Neuronal stem cell (in vitro differentiated cells): Measurements from ENCODE around the gene UGT2B7.

Source experiments
- DNase-seq: peaks from one replicate; pipeline ENCODE4 v3.0.0-alpha.2; 2013; ENCODE audit warnings: low spot score
- H2AFZ ChIP-seq: one replicate; pipeline ENCODE4 v1.6.1; 2013; ENCODE audit warnings: mild to moderate bottlenecking, low read length, inconsistent platforms
- H2AK5ac ChIP-seq: 2 replicates; pipeline ENCODE4 v1.6.1; 2013; ENCODE audit warnings: low read depth, mild to moderate bottlenecking, inconsistent platforms, low read length, moderate library complexity, mixed read lengths
- H2BK120ac ChIP-seq: 2 replicates; pipeline ENCODE4 v1.6.1; 2013; ENCODE audit warnings: low read depth, mild to moderate bottlenecking, inconsistent platforms, low read length, moderate library complexity, mixed read lengths
- H2BK12ac ChIP-seq: one replicate; pipeline ENCODE4 v1.6.1; 2013; ENCODE audit warnings: low read length, inconsistent platforms
- H2BK15ac ChIP-seq: 2 replicates; pipeline ENCODE4 v1.6.1; 2013; ENCODE audit warnings: mild to moderate bottlenecking, low read length, inconsistent platforms, mixed read lengths
- H2BK5ac ChIP-seq: one replicate; pipeline ENCODE4 v1.6.1; 2013; ENCODE audit warnings: inconsistent platforms, mild to moderate bottlenecking, low read length, moderate library complexity
- H3K14ac ChIP-seq: one replicate; pipeline ENCODE4 v1.6.1; 2013; ENCODE audit warnings: low read length, inconsistent platforms
- H3K18ac ChIP-seq: 2 replicates; pipeline ENCODE4 v1.6.1; 2013; ENCODE audit warnings: low read length, inconsistent platforms
- H3K23ac ChIP-seq: 2 replicates; pipeline ENCODE4 v1.6.1; 2013; ENCODE audit warnings: low read depth, mild to moderate bottlenecking, mixed read lengths, low read length, inconsistent platforms; ENCODE audit not compliant: poor library complexity
- H3K27ac ChIP-seq: replicated peaks from 3 replicates; pipeline ENCODE4 v1.5.1; 2013; ENCODE audit warnings: low read length, inconsistent platforms
- H3K27me3 ChIP-seq, 3 experiments: 2 replicates each; pipeline ENCODE4 v1.6.1; 2013; ENCODE audit warnings: low read length in 3 of 3, mild to moderate bottlenecking in 2 of 3, inconsistent platforms in 1 of 3, low read depth in 1 of 3, mixed read lengths in 1 of 3, moderate library complexity in 1 of 3; ENCODE audit not compliant: control insufficient read depth in 3 of 3, insufficient read depth in 3 of 3
- H3K36me3 ChIP-seq, 2 donors: replicated peaks in 1 of 2; 2 replicates each; pipeline ENCODE4 v1.6.1; 2013; ENCODE audit warnings: low read length in 2 of 2; ENCODE audit not compliant: control insufficient read depth in 2 of 2, insufficient read depth in 2 of 2
- H3K4ac ChIP-seq: 2 replicates; pipeline ENCODE4 v1.6.1; 2013; ENCODE audit warnings: inconsistent platforms, mild to moderate bottlenecking, low read length, moderate library complexity
- H3K4me1 ChIP-seq, 2 donors: 1 replicate in 1 of 2; 2 replicates in 1 of 2; pipeline ENCODE4 v1.6.1; 2013; ENCODE audit warnings: low read length in 2 of 2, low read depth in 1 of 2; ENCODE audit not compliant: control insufficient read depth in 2 of 2, insufficient read depth in 1 of 2
- H3K4me2 ChIP-seq: one replicate; pipeline ENCODE4 v1.6.1; 2013; ENCODE audit warnings: mild to moderate bottlenecking, low read length, inconsistent platforms; ENCODE audit not compliant: insufficient read depth, poor library complexity, severe bottlenecking
- H3K4me3 ChIP-seq, 2 donors: 2 replicates each; pipeline ENCODE4 v1.5.1; 2013; ENCODE audit warnings: low read length in 2 of 2, mild to moderate bottlenecking in 2 of 2, inconsistent platforms in 1 of 2, moderate library complexity in 1 of 2
- H3K79me1 ChIP-seq: one replicate; pipeline ENCODE4 v1.6.1; 2013; ENCODE audit warnings: low read depth, mild to moderate bottlenecking, inconsistent platforms, low read length, moderate library complexity
- H3K9ac ChIP-seq: one replicate; pipeline ENCODE4 v1.6.1; 2013; ENCODE audit warnings: mild to moderate bottlenecking, low read depth, low read length, inconsistent platforms; ENCODE audit not compliant: poor library complexity
- H3K9me3 ChIP-seq, 2 donors: replicated peaks in 1 of 2; 2 replicates each; pipeline versions ENCODE3 to v1.6.1; 2013; ENCODE audit warnings: low read length in 2 of 2, mild to moderate bottlenecking in 2 of 2, inconsistent platforms in 1 of 2, low read depth in 1 of 2, mixed read lengths in 1 of 2, moderate library complexity in 1 of 2; ENCODE audit not compliant: control insufficient read depth in 2 of 2, insufficient read depth in 1 of 2
- H4K8ac ChIP-seq: one replicate; pipeline ENCODE4 v1.6.1; 2013; ENCODE audit warnings: low read depth, mild to moderate bottlenecking, inconsistent platforms, low read length, moderate library complexity
- H4K91ac ChIP-seq: one replicate; pipeline ENCODE4 v1.6.1; 2013; ENCODE audit warnings: low read length, low read depth, mild to moderate bottlenecking, inconsistent platforms; ENCODE audit not compliant: poor library complexity
- WGBS, 2 donors: extraction: QIAGEN DNeasy Blood & Tissue Kit; methylation state at CpG; one replicate each; pipeline ENCODE4 v1.1.7; 2013; ENCODE audit warnings: missing lambda C conversion rate in 2 of 2, mixed read lengths in 1 of 2; ENCODE audit not compliant: insufficient read length in 2 of 2, insufficient replicate concordance in 1 of 2; ENCODE audit errors: extremely low coverage in 2 of 2; 5-methylcytosine and 5-hydroxymethylcytosine counted together

UGT2B7 gene

DNA sequence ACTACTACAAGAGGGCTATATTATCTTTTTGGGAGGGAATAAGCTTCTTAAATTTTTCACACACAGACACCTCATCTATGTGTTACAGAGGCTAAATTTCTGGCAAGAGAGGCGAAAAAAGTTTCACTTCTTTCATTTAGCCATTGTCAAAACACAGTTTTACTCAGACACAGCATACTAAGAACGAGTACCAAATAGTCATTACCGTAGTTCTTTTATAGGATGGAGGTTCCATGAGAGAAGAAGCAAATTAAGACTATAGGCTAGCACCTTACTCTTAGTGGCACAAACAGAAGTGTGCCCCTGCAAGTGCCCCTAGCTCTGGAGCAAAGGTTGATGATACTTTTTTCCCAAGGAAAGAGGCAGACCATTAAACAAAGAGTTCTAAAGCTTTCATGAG is 26.2 kb downstream of the UGT2B7 start:
- Histone ChIP-seq H3K23ac (no peak overlapping the region), H3K4me1 (no peaks in the 10 kb centered on the region), H2BK12ac (no peak overlapping the region), H2AFZ (no peak overlapping the region), H4K8ac (no peak overlapping the region), H3K4me2 (no peak overlapping the region), H3K14ac (no peak overlapping the region), H3K36me3 (no peaks in the 10 kb centered on the region), H3K27me3 (no peaks in the 10 kb centered on the region), H3K4ac (no peak overlapping the region), H3K9ac (no peak overlapping the region), H3K27ac (no peak overlapping the region), H3K9me3 (no peaks in the 10 kb centered on the region), H3K4me3 (no peak overlapping the region), H2AK5ac (no peak overlapping the region), H2BK15ac (no peak overlapping the region), H2BK120ac (no peak overlapping the region), H4K91ac (no peak overlapping the region), H2BK5ac (no peak overlapping the region), H3K18ac (no peak overlapping the region), H3K79me1 (no peaks in the 10 kb centered on the region)
- no CpG with 5 or more reads among the region's 3 CpGs for WGBS, 2 donors
- no peak for DNase-seq

DNA sequence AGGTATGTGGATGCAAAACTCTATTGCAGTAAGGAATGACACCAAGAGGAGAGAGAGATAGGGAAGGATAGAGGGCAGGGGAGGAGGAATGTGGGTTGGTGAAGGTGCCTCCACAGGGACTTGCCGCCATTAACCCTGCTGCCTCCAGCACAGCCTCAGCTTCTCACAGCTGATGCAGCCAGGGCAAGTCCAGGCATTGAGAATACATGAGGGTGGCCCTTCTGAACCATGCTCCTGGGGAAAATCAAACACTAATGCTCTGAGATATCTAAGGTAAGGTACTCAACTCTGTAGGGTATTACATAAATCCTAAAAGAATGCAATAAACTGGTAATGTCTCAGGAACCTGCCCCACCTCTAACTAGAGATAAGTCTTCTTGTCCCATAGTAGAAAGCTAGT is 28.7 kb downstream of the UGT2B7 start:
- Histone ChIP-seq H3K27me3 (no peaks in the 10 kb centered on the region), H3K36me3 (no peaks in the 10 kb centered on the region), H2BK5ac (no peak overlapping the region), H3K23ac (no peak overlapping the region), H3K27ac (no peak overlapping the region), H4K91ac (no peak overlapping the region), H3K79me1 (no peaks in the 10 kb centered on the region), H2AFZ (peak overlapping the region; percentile 39), H3K9me3 (no peaks in the 10 kb centered on the region), H2BK120ac (no peak overlapping the region), H2BK15ac (no peak overlapping the region), H3K4ac (no peak overlapping the region), H3K4me1 (no peaks in the 10 kb centered on the region), H2BK12ac (no peak overlapping the region), H2AK5ac (no peak overlapping the region), H4K8ac (no peak overlapping the region), H3K4me3 (no peak overlapping the region), H3K4me2 (no peak overlapping the region), H3K9ac (no peak overlapping the region), H3K18ac (no peak overlapping the region), H3K14ac (no peak overlapping the region)
- DNase-seq: no peak
- no CpG with 5 or more reads among the region's 1 CpG for WGBS, 2 donors

DNA sequence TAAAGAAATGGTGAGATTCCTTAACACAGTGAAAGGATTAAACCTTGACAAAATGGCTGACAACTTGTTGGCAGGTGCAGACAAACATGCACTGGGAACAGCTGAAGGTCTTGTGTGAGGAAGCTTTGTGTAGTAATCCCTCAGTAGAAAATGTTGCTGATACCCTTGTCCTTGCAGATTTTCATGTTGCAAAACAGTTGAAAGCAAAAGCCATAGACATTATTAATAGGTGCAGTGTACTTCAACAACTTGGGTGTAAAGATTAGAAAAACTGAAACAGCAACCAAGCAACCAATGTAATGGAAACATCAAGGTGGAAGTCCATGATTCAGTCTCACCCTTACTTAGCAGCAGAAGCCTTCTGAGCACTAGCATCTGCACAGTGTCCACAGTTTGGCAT is 29.8 kb downstream of the UGT2B7 start:
- no peaks in the 10 kb centered on the region for H3K9me3 ChIP-seq
- no peak for DNase-seq
- H3K23ac ChIP-seq: no peak overlapping the region
- H2AK5ac ChIP-seq: no peak overlapping the region
- H3K4me2 ChIP-seq: no peak overlapping the region
- H4K8ac ChIP-seq: no peak overlapping the region
- no peak overlapping the region for H4K91ac ChIP-seq
- H3K27me3 ChIP-seq: no peaks in the 10 kb centered on the region
- H2BK120ac ChIP-seq: no peak overlapping the region
- peak overlapping the region; percentile 39 for H2AFZ ChIP-seq
- H3K4me3 ChIP-seq: no peak overlapping the region
- H3K27ac ChIP-seq: no peak overlapping the region
- H3K79me1 ChIP-seq: no peaks in the 10 kb centered on the region
- H3K14ac ChIP-seq: no peak overlapping the region
- H3K4me1 ChIP-seq: no peaks in the 10 kb centered on the region
- H3K18ac ChIP-seq: no peak overlapping the region
- no peak overlapping the region for H3K9ac ChIP-seq
- no peak overlapping the region for H2BK15ac ChIP-seq
- H2BK5ac ChIP-seq: no peak overlapping the region
- H2BK12ac ChIP-seq: no peak overlapping the region
- H3K36me3 ChIP-seq: no peaks in the 10 kb centered on the region
- no peak overlapping the region for H3K4ac ChIP-seq

DNA sequence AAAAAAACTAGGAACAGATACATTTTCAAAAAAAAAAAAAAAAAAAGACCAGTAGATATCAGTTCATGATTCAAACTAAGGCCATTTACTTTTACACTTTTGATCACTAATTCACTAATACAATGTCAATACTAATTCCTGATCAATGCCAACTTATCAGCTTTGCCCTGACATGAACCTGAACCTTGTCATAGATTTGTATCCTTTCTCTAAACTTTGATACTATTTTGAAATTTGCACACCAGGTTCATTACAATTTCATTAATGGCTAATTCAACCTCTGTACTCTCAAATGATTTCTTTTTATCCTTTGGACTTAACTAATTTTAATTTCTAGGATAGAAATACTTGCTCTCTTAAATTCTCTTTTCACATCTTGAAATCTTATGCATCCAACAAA is 37.7 kb downstream of the UGT2B7 start:
- no peak overlapping the region for H4K8ac ChIP-seq
- no peaks in the 10 kb centered on the region for H3K4me1 ChIP-seq
- no peak overlapping the region for H3K27ac ChIP-seq
- H3K36me3 ChIP-seq: no peaks in the 10 kb centered on the region
- no peak for DNase-seq
- H2BK15ac ChIP-seq: no peak overlapping the region
- no peak overlapping the region for H2BK12ac ChIP-seq
- H3K79me1 ChIP-seq: no peaks in the 10 kb centered on the region
- no peak overlapping the region for H2AFZ ChIP-seq
- H2AK5ac ChIP-seq: no peak overlapping the region
- no peak overlapping the region for H3K9ac ChIP-seq
- H2BK120ac ChIP-seq: no peak overlapping the region
- H3K9me3 ChIP-seq: no peaks in the 10 kb centered on the region
- H3K4ac ChIP-seq: no peak overlapping the region
- H3K18ac ChIP-seq: no peak overlapping the region
- no peaks in the 10 kb centered on the region for H3K27me3 ChIP-seq
- H4K91ac ChIP-seq: no peak overlapping the region
- no peak overlapping the region for H3K23ac ChIP-seq
- no peak overlapping the region for H2BK5ac ChIP-seq
- H3K4me3 ChIP-seq: no peak overlapping the region
- H3K4me2 ChIP-seq: no peak overlapping the region
- no peak overlapping the region for H3K14ac ChIP-seq
